ENCODE results near the gene OGDH.
"Not testable (repeated sequence)": the region's sequence is repeated elsewhere in the genome, so short reads cannot be mapped to it uniquely, and the experiment has no call there.

OGDH gene

DNA sequence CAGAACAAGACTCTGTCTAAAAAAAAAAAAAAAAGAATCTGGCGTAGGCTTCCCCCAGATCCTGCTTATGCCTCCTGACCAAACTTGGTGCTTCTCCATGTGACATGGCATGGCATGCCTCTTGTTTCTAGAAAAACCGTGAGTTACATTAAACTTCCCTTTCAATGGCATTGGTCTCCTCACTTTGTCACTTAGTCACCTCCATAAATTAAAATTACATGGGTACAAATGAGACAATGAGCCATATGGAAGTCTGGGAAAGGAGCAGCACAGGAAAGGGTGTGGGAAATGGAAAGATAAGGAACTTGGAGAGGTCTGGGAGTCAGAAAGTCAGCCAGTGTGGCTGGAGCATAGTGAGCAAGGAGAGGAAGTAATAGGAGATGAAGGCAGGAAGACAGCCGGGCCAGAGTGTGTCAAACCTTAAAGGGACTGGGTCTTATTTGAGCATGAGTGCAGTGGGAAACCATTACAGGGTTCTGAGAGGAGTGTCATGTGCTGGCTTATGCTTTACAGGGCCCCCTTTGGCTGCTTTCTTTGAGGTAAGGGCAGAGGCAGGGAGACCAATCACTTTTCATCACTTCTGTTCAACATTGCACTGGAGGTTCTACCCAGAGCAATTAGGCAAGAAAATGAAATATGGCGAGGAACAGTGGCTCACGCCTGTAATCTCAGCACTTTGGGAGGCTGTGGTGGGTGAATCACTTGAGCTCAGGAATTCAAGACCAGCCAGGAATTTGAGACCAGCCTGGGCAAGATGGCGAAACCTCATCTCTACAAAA lies 120.9 kb downstream of the OGDH start:
- DNase-seq (ENCODE audit: low read depth, low spot score) = no peak

DNA sequence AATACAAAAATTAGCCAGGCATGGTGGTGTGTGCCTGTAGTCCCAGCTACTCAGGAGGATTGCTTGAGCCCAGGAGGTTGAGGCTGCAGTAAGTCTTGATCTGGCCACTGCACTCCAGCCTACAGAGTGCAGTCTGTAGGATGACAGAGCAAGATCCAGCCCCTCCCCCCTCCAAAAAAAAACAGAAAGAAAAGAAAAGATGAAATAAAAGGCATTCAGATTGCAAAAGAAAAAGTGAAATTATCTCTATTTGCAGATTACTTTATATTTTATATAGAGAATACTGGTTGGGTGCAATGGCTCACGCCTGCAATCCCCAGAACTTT lies 121.5 kb downstream of the OGDH start:
- no peaks in the 10 kb centered on the region for H3K27me3 ChIP-seq (ENCODE audit: insufficient read depth, insufficient read length)
- H3K4me3 ChIP-seq (ENCODE audit: insufficient read length, low read depth) = no peak overlapping the region
- H3K9ac ChIP-seq (ENCODE audit: insufficient read length, low read depth) = no peak overlapping the region
- no peaks in the 10 kb centered on the region for H3K36me3 ChIP-seq (ENCODE audit: insufficient read depth, insufficient read length, low read length)
- peaks cover 3% of the 10 kb centered on the region for H3K4me1 ChIP-seq (ENCODE audit: insufficient read depth, insufficient read length)
- TF ChIP-seq SUZ12 (IDR thresholded peaks at IDR 0.05; ENCODE audit: extremely low read depth, insufficient read depth, insufficient read length) (no peak), ZNF274 (IDR thresholded peaks at IDR 0.05; ENCODE audit: low read depth, low read length) (no peak), YY1 (IDR thresholded peaks at IDR 0.05; ENCODE audit: insufficient read depth, insufficient read length) (no peak)
- DNase-seq (ENCODE audit: low read depth, low spot score) = no peak
- no peaks in the 10 kb centered on the region for H3K9me3 ChIP-seq (ENCODE audit: insufficient read depth, low read length)

More for the DNA sequence above, 120.9 kb downstream of the OGDH start:
- Histone ChIP-seq H3K9ac (ENCODE audit: insufficient read length, low read depth) (no peak overlapping the region), H3K27me3 (ENCODE audit: insufficient read depth, insufficient read length) (no peaks in the 10 kb centered on the region), H3K4me3 (ENCODE audit: insufficient read length, low read depth) (no peak overlapping the region), H3K9me3 (ENCODE audit: insufficient read depth, low read length) (no peaks in the 10 kb centered on the region), H3K4me1 (ENCODE audit: insufficient read depth, insufficient read length) (peaks cover 3% of the 10 kb centered on the region), H3K36me3 (ENCODE audit: insufficient read depth, insufficient read length, low read length) (no peaks in the 10 kb centered on the region)
- TF ChIP-seq SUZ12 (IDR thresholded peaks at IDR 0.05; ENCODE audit: extremely low read depth, insufficient read depth, insufficient read length) (no peak), YY1 (IDR thresholded peaks at IDR 0.05; ENCODE audit: insufficient read depth, insufficient read length) (no peak), ZNF274 (IDR thresholded peaks at IDR 0.05; ENCODE audit: low read depth, low read length) (no peak)

DNA sequence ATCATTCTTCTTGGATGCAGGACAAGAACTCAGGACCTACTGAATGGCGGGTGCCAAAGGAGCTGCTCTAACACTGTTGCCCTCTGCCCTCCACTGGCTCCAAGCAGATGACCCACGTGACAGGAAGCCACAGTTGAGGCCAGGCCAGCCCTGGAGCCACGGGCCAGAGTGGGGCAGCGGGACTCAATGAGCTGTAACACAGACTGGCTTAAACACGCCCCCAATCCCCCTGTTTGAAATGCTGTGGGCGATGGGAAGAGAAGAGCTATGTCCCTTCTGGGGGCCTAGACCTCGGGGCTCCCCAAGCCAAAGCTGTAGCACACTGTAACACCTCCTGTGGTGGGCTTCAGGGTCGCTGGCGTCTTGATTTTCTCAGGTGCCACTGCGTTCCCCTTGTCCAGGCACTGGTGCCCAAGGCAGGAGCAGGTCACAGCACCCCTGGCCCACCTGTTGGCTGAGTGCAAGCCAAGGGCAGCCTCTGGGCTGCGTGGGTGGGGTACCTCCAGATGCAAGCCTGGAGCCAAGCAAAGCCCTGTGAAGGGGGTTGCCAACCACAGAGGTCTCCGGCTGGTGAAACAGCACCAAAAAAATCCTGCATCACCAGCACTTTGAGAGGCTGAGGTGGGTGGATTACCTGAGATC lies 123.6 kb downstream of the OGDH start:
- no peaks in the 10 kb centered on the region for H3K27me3 ChIP-seq (ENCODE audit: insufficient read depth, insufficient read length)
- TF ChIP-seq YY1 (IDR thresholded peaks at IDR 0.05; ENCODE audit: insufficient read depth, insufficient read length) = no peak
- TF ChIP-seq ZNF274 (IDR thresholded peaks at IDR 0.05; ENCODE audit: low read depth, low read length) = no peak
- no peak for DNase-seq (ENCODE audit: low read depth, low spot score)
- H3K4me1 ChIP-seq (ENCODE audit: insufficient read depth, insufficient read length) = peaks cover 3% of the 10 kb centered on the region
- H3K9ac ChIP-seq (ENCODE audit: insufficient read length, low read depth) = no peak overlapping the region
- H3K4me3 ChIP-seq (ENCODE audit: insufficient read length, low read depth) = no peak overlapping the region
- H3K36me3 ChIP-seq (ENCODE audit: insufficient read depth, insufficient read length, low read length) = no peaks in the 10 kb centered on the region
- no peaks in the 10 kb centered on the region for H3K9me3 ChIP-seq (ENCODE audit: insufficient read depth, low read length)

DNA sequence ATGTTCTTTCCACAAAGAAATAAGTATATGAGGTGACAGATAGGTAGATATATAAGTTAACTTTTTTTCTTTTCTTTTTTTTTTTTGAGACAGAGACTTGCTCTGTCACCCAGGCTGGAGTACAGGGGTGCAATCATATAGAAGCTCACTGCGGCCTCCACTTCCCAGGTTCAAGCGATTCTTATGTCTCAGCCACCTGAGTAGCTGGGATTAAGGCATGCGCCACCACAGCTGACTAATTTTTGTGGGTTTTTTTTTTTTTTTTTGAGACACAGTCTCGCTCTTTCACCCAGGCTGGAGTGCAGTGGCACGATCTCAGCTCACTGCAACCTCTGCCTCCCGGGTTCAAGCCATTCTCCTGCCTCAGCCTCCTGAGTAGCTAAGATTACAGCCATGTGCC lies 126.5 kb downstream of the OGDH start:
- not testable (repeated sequence) for H3K27me3 ChIP-seq (ENCODE audit: insufficient read depth, insufficient read length); H3K4me1 ChIP-seq (ENCODE audit: insufficient read depth, insufficient read length); H3K9ac ChIP-seq (ENCODE audit: insufficient read length, low read depth); H3K36me3 ChIP-seq (ENCODE audit: insufficient read depth, insufficient read length, low read length); H3K4me3 ChIP-seq (ENCODE audit: insufficient read length, low read depth); H3K9me3 ChIP-seq (ENCODE audit: insufficient read depth, low read length); DNase-seq (ENCODE audit: low read depth, low spot score)

DNA sequence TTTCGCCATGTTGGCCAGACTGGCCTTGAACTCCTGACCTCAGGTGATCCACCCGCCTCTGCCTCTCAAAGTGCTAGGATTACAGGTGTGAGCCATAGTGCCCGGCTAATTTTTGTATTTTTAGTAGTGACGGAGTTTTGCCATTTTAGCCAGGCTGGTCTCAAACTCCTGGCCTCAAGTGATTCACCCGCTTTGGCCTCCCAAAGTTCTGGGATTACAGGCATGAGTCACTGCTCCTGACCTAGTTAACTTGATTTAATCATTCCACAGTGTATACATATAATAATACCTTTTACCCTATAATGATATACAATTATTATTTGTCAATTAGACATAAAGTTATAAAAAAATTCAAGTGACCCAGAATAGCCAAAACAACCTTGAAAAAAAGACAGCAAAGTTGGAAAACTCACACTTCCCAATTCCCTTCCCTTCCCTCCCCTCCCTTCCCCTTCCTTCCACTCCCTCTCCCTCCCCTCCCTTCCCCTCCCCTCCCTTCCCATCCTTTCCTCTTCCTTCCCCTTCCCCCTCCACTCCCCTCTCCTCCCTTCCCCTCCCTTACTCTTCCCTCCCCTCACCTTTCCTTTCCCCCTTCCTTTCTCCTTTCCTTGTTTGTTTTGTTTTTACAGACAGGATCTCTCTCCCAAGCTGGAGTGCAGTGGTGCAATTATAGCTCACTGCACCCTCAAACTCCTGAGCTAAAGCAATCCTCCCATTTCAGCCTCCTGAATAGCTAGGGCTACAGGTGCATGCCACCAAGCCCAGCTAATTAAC lies 127.5 kb downstream of the OGDH start:
- Histone ChIP-seq H3K36me3 (ENCODE audit: insufficient read depth, insufficient read length, low read length) (no peaks in the 10 kb centered on the region), H3K27me3 (ENCODE audit: insufficient read depth, insufficient read length) (no peaks in the 10 kb centered on the region), H3K4me3 (ENCODE audit: insufficient read length, low read depth) (no peak overlapping the region), H3K9ac (ENCODE audit: insufficient read length, low read depth) (no peak overlapping the region), H3K4me1 (ENCODE audit: insufficient read depth, insufficient read length) (peaks cover 5% of the 10 kb centered on the region), H3K9me3 (ENCODE audit: insufficient read depth, low read length) (no peaks in the 10 kb centered on the region)
- no peak for DNase-seq (ENCODE audit: low read depth, low spot score)
- no peak for TF ChIP-seq SUZ12 (IDR thresholded peaks at IDR 0.05; ENCODE audit: extremely low read depth, insufficient read depth, insufficient read length)
- no peak for TF ChIP-seq ZNF274 (IDR thresholded peaks at IDR 0.05; ENCODE audit: low read depth, low read length)
- no peak for TF ChIP-seq YY1 (IDR thresholded peaks at IDR 0.05; ENCODE audit: insufficient read depth, insufficient read length)

DNA sequence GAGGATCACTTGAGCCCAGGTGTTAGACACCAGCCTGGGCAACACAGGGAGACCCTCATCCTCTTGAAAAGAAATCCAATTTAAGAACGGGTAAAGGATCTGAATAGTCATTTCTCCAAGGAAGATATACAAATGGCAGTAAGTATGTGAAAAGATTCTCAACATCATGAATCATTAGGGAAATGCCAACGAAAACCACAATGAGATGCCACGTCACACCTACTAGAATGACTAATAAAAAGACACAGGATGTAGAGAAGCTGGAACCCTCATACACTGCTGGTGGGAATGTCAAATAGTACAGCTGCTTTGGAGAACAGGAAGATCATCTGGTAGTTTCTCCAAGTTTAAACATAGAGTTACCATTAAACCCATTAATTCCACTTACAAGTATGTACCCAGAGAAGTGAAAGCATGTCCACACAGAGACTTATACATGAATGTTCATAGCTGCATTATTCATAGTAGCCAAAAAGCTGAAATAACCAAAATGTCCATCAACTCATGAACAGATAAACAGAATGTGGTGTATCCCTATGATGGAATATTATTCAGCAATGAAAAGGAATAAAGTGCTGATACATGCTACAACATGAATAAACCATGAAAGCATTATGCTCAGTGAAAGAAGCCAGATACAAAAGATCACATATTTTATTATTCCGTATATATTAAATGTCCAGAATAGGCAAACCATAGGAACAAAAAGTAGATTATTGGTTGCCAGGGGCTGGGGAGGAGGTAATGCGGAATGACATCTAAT lies 129.2 kb downstream of the OGDH start:
- Histone ChIP-seq H3K36me3 (ENCODE audit: insufficient read depth, insufficient read length, low read length) (no peaks in the 10 kb centered on the region), H3K4me1 (ENCODE audit: insufficient read depth, insufficient read length) (peaks cover 6% of the 10 kb centered on the region), H3K9ac (ENCODE audit: insufficient read length, low read depth) (no peak overlapping the region), H3K9me3 (ENCODE audit: insufficient read depth, low read length) (no peaks in the 10 kb centered on the region), H3K27me3 (ENCODE audit: insufficient read depth, insufficient read length) (no peaks in the 10 kb centered on the region), H3K4me3 (ENCODE audit: insufficient read length, low read depth) (no peak overlapping the region)
- TF ChIP-seq YY1 (IDR thresholded peaks at IDR 0.05; ENCODE audit: insufficient read depth, insufficient read length) = no peak
- TF ChIP-seq ZNF274 (IDR thresholded peaks at IDR 0.05; ENCODE audit: low read depth, low read length) = no peak
- no peak for TF ChIP-seq SUZ12 (IDR thresholded peaks at IDR 0.05; ENCODE audit: extremely low read depth, insufficient read depth, insufficient read length)
- DNase-seq (ENCODE audit: low read depth, low spot score) = no peak

DNA sequence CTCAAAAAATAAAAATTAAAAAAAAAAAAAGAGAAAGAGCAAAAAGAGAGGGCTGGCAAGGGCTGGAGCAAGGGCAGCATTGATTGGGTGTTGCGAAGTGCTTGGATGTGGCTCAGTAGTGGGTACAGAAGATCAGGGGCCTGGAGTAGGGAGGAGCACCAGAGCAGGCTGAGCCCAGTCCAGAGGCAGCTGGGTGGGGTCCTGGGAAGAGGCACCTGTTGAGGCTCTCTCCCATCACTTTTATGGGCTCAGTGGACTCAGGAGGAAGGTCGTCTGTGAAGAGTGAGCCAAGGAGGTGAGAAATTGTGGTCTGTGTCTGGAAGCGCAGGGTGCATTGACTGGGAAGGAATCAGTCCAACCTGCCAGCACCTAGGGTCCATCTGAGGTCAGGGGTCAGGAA lies 130.5 kb downstream of the OGDH start:
- Histone ChIP-seq H3K4me1 (ENCODE audit: insufficient read depth, insufficient read length) (peaks cover 6% of the 10 kb centered on the region), H3K36me3 (ENCODE audit: insufficient read depth, insufficient read length, low read length) (no peaks in the 10 kb centered on the region)
- TF ChIP-seq SUZ12 (IDR thresholded peaks at IDR 0.05; ENCODE audit: extremely low read depth, insufficient read depth, insufficient read length) = no peak
- TF ChIP-seq ZNF274 (IDR thresholded peaks at IDR 0.05; ENCODE audit: low read depth, low read length) = no peak
- no peak for TF ChIP-seq YY1 (IDR thresholded peaks at IDR 0.05; ENCODE audit: insufficient read depth, insufficient read length)

More for the DNA sequence above, 130.5 kb downstream of the OGDH start:
- H3K27me3 ChIP-seq (ENCODE audit: insufficient read depth, insufficient read length) = no peaks in the 10 kb centered on the region
- no peak overlapping the region for H3K9ac ChIP-seq (ENCODE audit: insufficient read length, low read depth)
- DNase-seq (ENCODE audit: low read depth, low spot score) = no peak
- no peaks in the 10 kb centered on the region for H3K9me3 ChIP-seq (ENCODE audit: insufficient read depth, low read length)
- H3K4me3 ChIP-seq (ENCODE audit: insufficient read length, low read depth) = no peak overlapping the region

All from NT2/D1 (cell line).